ENCODE results near the gene CCDC121.

The CCDC121 gene

GRCh38 chr2:27663285-27664153, 34.7 kb upstream of the CCDC121 start, which contains the start of the genes SLC4A1AP and SUPT7L:
Gene SLC4A1AP, plus strand, starts transcription at chr2:27663889. Its CDS starts 26 bp downstream, at chr2:27663915.
Gene SUPT7L, minus strand, starts transcription at chr2:27663614. Its CDS starts 1,422 bp downstream, at chr2:27662192.
- no peak for TF ChIP-seq CTCF (IDR thresholded peaks at IDR 0.05)

GRCh38 chr2:27661371-27661770, 32.6 kb upstream of the CCDC121 start:
- no peak for TF ChIP-seq CTCF (IDR thresholded peaks at IDR 0.05)

GRCh38 chr2:27655155-27655951, 26.5 kb upstream of the CCDC121 start:
- TF ChIP-seq CTCF (IDR thresholded peaks at IDR 0.05), result no peak

GRCh38 chr2:27653397-27653796, 24.6 kb upstream of the CCDC121 start:
- no peak for TF ChIP-seq CTCF (IDR thresholded peaks at IDR 0.05)

- TF ChIP-seq CTCF (IDR thresholded peaks at IDR 0.05), result no peak
Measured at GRCh38 chr2:27652790-27653189, 24.0 kb upstream of the CCDC121 start.

GRCh38 chr2:27652341-27652740, 23.5 kb upstream of the CCDC121 start:
- TF ChIP-seq CTCF (IDR thresholded peaks at IDR 0.05), result no peak

- no peak for TF ChIP-seq CTCF (IDR thresholded peaks at IDR 0.05)
Measured at GRCh38 chr2:27651056-27651455, 22.2 kb upstream of the CCDC121 start.
